ENCODE results near the gene EPYC.

GRCh38 chr12:90979019-90979418 is 25.8 kb downstream of the EPYC start:
- TF ChIP-seq CTCF (IDR thresholded peaks at IDR 0.05; ENCODE audit: borderline replicate concordance, extremely low read depth, low read length, poor library complexity, severe bottlenecking) (no peak), EZH2 (IDR thresholded peaks at IDR 0.05; ENCODE audit: borderline replicate concordance, low read depth, low read length, severe bottlenecking) (no peak)
